Endothelial cell of umbilical vein (primary cell): Measurements from ENCODE around the gene COMMD7.

ENCODE experiments used
- CTCF ChIP-seq, 2 donors: IDR thresholded peaks; 1 replicate in 1 of 2; 2 replicates in 1 of 2; pipeline ENCODE4 v1.5.1; 2011; ENCODE audit warnings: low read length in 2 of 2, mild to moderate bottlenecking in 2 of 2, moderate library complexity in 2 of 2, control low read depth in 1 of 2, inconsistent platforms in 1 of 2, low read depth in 1 of 2; ENCODE audit not compliant: insufficient read depth in 1 of 2; ENCODE audit errors: extremely low read depth in 1 of 2
- MYC ChIP-seq: IDR thresholded peaks from one replicate; pipeline ENCODE4 v1.6.1; 2011; ENCODE audit warnings: mild to moderate bottlenecking, low read depth, low read length
- POLR2A ChIP-seq: IDR thresholded peaks from 2 replicates; pipeline ENCODE4 v1.6.1; 2012; ENCODE audit warnings: low read depth, mild to moderate bottlenecking, control low read depth, low read length
- POLR2AphosphoS5 ChIP-seq: IDR thresholded peaks from 2 replicates; pipeline ENCODE4 v1.6.1; 2012; ENCODE audit warnings: low read depth, mild to moderate bottlenecking, control low read depth, low read length, moderate library complexity; ENCODE audit not compliant: insufficient read depth

DNA sequence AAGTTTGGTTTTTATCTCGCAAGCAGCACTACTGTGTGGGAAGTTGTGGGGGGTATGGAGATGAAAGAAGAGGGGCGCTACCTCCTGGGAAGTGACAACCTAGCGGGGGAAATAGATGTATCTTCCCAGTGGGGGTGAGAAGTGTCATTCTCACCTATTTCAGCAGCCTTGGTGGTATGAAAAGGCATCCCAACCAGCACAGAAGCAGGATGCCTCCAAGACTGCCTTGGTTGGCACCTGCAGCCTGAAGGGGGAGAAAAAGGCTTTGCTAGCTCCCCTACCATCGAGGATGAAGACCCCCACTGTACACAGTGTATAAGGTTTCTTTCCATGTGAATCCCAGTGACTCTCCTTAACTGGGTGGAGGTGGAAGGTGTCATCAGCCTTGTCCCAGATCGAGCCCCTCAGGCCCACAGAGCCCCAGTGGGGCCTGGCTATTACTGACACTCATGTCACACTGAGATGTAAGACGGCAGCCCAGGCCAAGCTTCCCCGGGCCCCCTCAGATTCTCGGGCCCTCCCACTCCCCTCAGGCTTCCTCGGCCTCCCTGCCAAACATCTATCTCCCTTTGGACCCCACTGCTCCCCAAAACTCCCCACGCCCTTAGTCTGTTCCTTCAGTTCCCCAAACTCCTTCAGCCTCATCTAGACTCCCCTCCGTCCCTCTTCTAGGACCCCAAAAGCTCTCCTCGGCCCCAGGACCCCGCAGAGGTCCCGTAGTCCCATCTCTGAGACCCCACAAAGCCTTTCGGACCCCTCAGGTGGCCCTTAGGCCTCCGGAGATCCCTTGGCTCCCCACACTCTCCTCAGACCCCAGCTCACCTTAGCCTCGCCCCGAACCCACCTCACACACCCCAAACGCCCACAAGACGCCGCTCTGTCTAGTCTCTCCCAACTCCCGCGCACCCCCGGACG, 688 bp downstream of the COMMD7 start:
- no peak for TF ChIP-seq MYC
- no peak for TF ChIP-seq CTCF (IDR thresholded peaks at IDR 0.05; ENCODE audit: extremely low read depth in 1 of 2, insufficient read depth in 1 of 2, low read depth in 1 of 2, low read length in 2 of 2)
- TF ChIP-seq POLR2AphosphoS5: no peak
- no peak for TF ChIP-seq POLR2A
